PC-9 (cell line): ENCODE measurements around the gene C2orf78. TPM values are rescaled to one million over a fixed set of nuclear protein-coding genes. Genes with fewer than 3 reads are reported as not detected.
"Not testable (repeated sequence)": the region's sequence is repeated elsewhere in the genome, so short reads cannot be mapped to it uniquely, and the experiment has no call there.

Experiments
- BruUV-seq: library from RNA; stranded (reverse); fragments of 400-500 nt; replicated peaks from 2 replicates; lab custom pipeline; 2021; lab: Mats Ljungman, UMichigan
- CTCF ChIA-PET: fragments of 300-600 bp; sonication (Branson Sonifier 250); formaldehyde crosslinking; loops from one replicate; lab custom pipeline; 2022; ENCODE audit warnings: antibody characterized with exemption; lab: Charles Lee
- POLR2A ChIA-PET: fragments of 300-600 bp; sonication (Branson Sonifier 250); formaldehyde crosslinking; loops from one replicate; lab custom pipeline; 2022; ENCODE audit warnings: antibody characterized with exemption; ENCODE audit not compliant: unreplicated experiment; lab: Charles Lee
- DNase-seq, 2 experiments: peaks; one replicate each; pipeline versions ENCODE4 v3.0.0 to v3.0.0-alpha.2; 2015 to 2022; ENCODE audit warnings: mixed read lengths in 1 of 2
- H2AFZ ChIP-seq: fragments of 200-600 bp; sonication (generic); 2 replicates; pipeline ENCODE4 v1.8.1; 2017; ENCODE audit warnings: antibody characterized with exemption
- H3F3A ChIP-seq: fragments of 200-600 bp; sonication (generic); 2 replicates; pipeline ENCODE4 v1.8.1; 2017; ENCODE audit warnings: antibody characterized with exemption, mild to moderate bottlenecking, low read depth; ENCODE audit not compliant: insufficient read depth
- H3K27ac ChIP-seq: fragments of 200-600 bp; sonication (generic); 2 replicates; pipeline ENCODE4 v1.6.1; 2016; ENCODE audit warnings: mixed run types
- H3K27me3 ChIP-seq: fragments of 200-600 bp; sonication (generic); 2 replicates; pipeline ENCODE4 v1.6.1; 2016; ENCODE audit warnings: low read depth, mixed run types; ENCODE audit not compliant: insufficient read depth
- H3K36me3 ChIP-seq: fragments of 200-600 bp; sonication (generic); 2 replicates; pipeline ENCODE4 v1.6.1; 2016; ENCODE audit warnings: low read depth, mixed run types
- H3K4me1 ChIP-seq: fragments of 200-600 bp; sonication (generic); replicated peaks from 2 replicates; pipeline ENCODE4 v1.6.1; 2016; ENCODE audit warnings: mixed run types; ENCODE audit not compliant: insufficient read depth
- H3K4me2 ChIP-seq: fragments of 200-600 bp; sonication (generic); 2 replicates; pipeline ENCODE4 v1.6.1; 2017; ENCODE audit warnings: mixed run types
- H3K4me3 ChIP-seq: fragments of 200-600 bp; sonication (generic); 2 replicates; pipeline ENCODE4 v1.6.1; 2016; ENCODE audit warnings: mixed run types
- H3K79me2 ChIP-seq: fragments of 200-600 bp; sonication (generic); 2 replicates; pipeline ENCODE4 v1.6.1; 2017; ENCODE audit warnings: low read depth, mixed run types
- H3K9me2 ChIP-seq: fragments of 200-600 bp; sonication (generic); 2 replicates; pipeline ENCODE4 v1.8.1; 2017; ENCODE audit warnings: mild to moderate bottlenecking; ENCODE audit not compliant: insufficient read depth
- H3K9me3 ChIP-seq: fragments of 200-600 bp; sonication (generic); 2 replicates; pipeline ENCODE4 v1.8.1; 2016; ENCODE audit warnings: low read depth; ENCODE audit not compliant: insufficient read depth
- H4K20me1 ChIP-seq: fragments of 200-600 bp; sonication (generic); 2 replicates; pipeline ENCODE4 v1.8.1; 2017; ENCODE audit not compliant: insufficient read depth
- EZH2 ChIP-seq: fragments of 200-600 bp; sonication (generic); IDR thresholded peaks from 2 replicates; pipeline ENCODE4 v1.8.0; 2017; ENCODE audit warnings: antibody characterized with exemption, low read depth
- intact Hi-C: fragments of 100-400 bp; cut with micrococcal nuclease; formaldehyde crosslinking; loops from one replicate; pipeline ENCODE4 v1.10.0; 2022; ENCODE audit not compliant: unreplicated experiment
- total RNA-seq: library from RNA; stranded (reverse); gene quantifications from 2 replicates; pipeline ENCODE4 v1.2.3, GENCODE V29; 2021
- TF ChIP-seq, protein P1 (sequence below): fragments of 200-600 bp; sonication (generic); conservative IDR thresholded peaks from 2 replicates; pipeline ENCODE4 v1.6.1; 2017; ENCODE audit warnings: mixed run types, antibody characterized with exemption, mild to moderate bottlenecking, moderate library complexity

Gene C2orf78
- total RNA-seq, 1 experiment from 2014 or later = not detected

DNA sequence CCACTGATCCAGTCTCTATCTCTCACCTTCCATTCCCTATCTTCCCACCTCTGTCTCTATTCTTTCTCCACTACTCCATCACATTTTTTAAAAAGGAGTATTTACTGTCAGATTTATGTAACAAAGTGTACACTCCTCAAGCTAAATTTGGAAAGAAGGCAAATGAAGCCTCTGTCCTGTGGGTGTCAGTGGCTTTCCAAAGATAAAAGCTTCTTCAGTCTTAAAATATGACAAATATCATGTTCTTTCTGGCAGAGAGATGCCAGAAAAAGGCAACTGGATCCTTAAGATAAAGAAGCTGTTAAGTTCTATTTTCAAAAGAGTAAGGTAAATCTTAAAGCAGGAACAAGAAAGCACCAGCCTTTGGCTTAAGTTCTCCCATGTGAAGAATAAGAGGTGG, 11.2 kb upstream of the C2orf78 start:
- no peaks in the 10 kb centered on the region for H3F3A ChIP-seq
- H3K9me2 ChIP-seq = no peaks in the 10 kb centered on the region
- no peaks in the 10 kb centered on the region for H3K4me1 ChIP-seq
- no peak overlapping the region for H3K27ac ChIP-seq
- POLR2A ChIA-PET = interaction anchor here (0.6 kb wide), 1 partner anchor 428 kb away, joined by 17 read pairs; no protein-coding TSS in a partner anchor
- no peak for DNase-seq
- no TSS peak for BruUV-seq
- CTCF ChIA-PET = no interaction called here
- peaks cover 62% of the 10 kb centered on the region for H3K36me3 ChIP-seq
- H3K79me2 ChIP-seq = 0 out of 2 replicates have a peak, but pooled peaks cover 5% of the 10 kb centered on the region
- peaks cover 4% of the 10 kb centered on the region; the same call in 1 of the 2 replicates for H4K20me1 ChIP-seq
- H3K4me2 ChIP-seq = no peak overlapping the region
- intact Hi-C loops = no loop called here
- H3K27me3 ChIP-seq = no peaks in the 10 kb centered on the region
- H3K4me3 ChIP-seq = no peak overlapping the region
- no peaks in the 10 kb centered on the region for H3K9me3 ChIP-seq
- H2AFZ ChIP-seq = no peak overlapping the region
- TF ChIP-seq, protein P1, sequence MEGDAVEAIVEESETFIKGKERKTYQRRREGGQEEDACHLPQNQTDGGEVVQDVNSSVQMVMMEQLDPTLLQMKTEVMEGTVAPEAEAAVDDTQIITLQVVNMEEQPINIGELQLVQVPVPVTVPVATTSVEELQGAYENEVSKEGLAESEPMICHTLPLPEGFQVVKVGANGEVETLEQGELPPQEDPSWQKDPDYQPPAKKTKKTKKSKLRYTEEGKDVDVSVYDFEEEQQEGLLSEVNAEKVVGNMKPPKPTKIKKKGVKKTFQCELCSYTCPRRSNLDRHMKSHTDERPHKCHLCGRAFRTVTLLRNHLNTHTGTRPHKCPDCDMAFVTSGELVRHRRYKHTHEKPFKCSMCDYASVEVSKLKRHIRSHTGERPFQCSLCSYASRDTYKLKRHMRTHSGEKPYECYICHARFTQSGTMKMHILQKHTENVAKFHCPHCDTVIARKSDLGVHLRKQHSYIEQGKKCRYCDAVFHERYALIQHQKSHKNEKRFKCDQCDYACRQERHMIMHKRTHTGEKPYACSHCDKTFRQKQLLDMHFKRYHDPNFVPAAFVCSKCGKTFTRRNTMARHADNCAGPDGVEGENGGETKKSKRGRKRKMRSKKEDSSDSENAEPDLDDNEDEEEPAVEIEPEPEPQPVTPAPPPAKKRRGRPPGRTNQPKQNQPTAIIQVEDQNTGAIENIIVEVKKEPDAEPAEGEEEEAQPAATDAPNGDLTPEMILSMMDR = no peak
- no peak for TF ChIP-seq EZH2

DNA sequence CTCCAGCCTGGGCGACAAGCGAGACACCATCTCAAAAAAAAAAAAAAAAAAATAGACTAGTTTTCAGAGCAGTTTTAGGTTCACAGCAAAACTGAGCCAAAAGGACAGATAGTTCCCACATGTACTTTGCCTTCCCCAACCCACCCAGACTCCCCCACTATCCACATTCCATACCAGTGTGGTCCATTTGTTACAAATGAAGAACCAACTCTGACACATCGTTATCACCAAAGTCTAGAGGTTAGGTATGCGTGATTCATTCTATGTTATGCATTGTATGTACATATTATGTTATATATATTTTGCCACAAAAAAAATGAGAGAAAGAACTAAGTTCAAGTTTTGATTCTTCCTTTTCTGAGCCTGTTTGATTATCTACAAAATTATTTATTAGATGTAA, 7.6 kb upstream of the C2orf78 start:
- CTCF ChIA-PET = interaction anchor here (0.6 kb wide), 1 partner anchor 36 kb away, joined by 22 read pairs; no protein-coding TSS in a partner anchor
- H3K27ac ChIP-seq = no peak overlapping the region
- peaks cover 4% of the 10 kb centered on the region; the same call in 1 of the 2 replicates for H4K20me1 ChIP-seq
- no peak for TF ChIP-seq EZH2
- TF ChIP-seq, protein P1 = no peak
- H3K27me3 ChIP-seq = no peaks in the 10 kb centered on the region
- no peak overlapping the region for H3K4me3 ChIP-seq
- peaks cover 24% of the 10 kb centered on the region for H3K79me2 ChIP-seq
- H3K9me2 ChIP-seq = no peaks in the 10 kb centered on the region
- peaks cover 12% of the 10 kb centered on the region for H3K4me1 ChIP-seq
- intact Hi-C loops = no loop called here
- DNase-seq = no peak
- H2AFZ ChIP-seq = no peak overlapping the region
- no peak overlapping the region for H3K4me2 ChIP-seq
- no peaks in the 10 kb centered on the region for H3K9me3 ChIP-seq
- H3F3A ChIP-seq = no peaks in the 10 kb centered on the region
- POLR2A ChIA-PET = no interaction called here
- H3K36me3 ChIP-seq = peaks cover 39% of the 10 kb centered on the region
- BruUV-seq = no TSS peak

- intact Hi-C loops = no loop called here
These were observed 7.0 kb upstream of the C2orf78 start for GRCh38 chr2:73776869-73777519.

GRCh38 chr2:73778867-73779466, 5.0 kb upstream of the C2orf78 start:
- CTCF ChIA-PET, H4K20me1 ChIP-seq, H3K9me3 ChIP-seq, intact Hi-C loops, BruUV-seq, H3K27me3 ChIP-seq, H3F3A ChIP-seq, H3K27ac ChIP-seq, H3K9me2 ChIP-seq, DNase-seq: not testable (repeated sequence)
- H3K4me3 ChIP-seq = peak overlapping the region; percentile 70
- H3K4me1 ChIP-seq = peaks cover 22% of the 10 kb centered on the region
- POLR2A ChIA-PET = interaction anchor here (0.7 kb wide), 1 partner anchor 847 kb away, joined by 4 read pairs; no protein-coding TSS in a partner anchor
- peak overlapping the region; percentile 89 for H3K4me2 ChIP-seq
- peak overlapping the region; percentile 100 for H2AFZ ChIP-seq
- H3K79me2 ChIP-seq = peaks cover 24% of the 10 kb centered on the region
- peaks cover 23% of the 10 kb centered on the region for H3K36me3 ChIP-seq

More at GRCh38 chr2:73776869-73777519, 7.0 kb upstream of the C2orf78 start:
- DNase-seq = peak in 1 of 2 experiments; percentile 27
- Histone ChIP-seq H3K4me2 (no peak overlapping the region), H2AFZ (no peak overlapping the region), H3K9me2 (no peaks in the 10 kb centered on the region), H3K4me1 (peaks cover 12% of the 10 kb centered on the region), H3K27ac (no peak overlapping the region), H3K79me2 (peaks cover 24% of the 10 kb centered on the region), H3K27me3 (no peaks in the 10 kb centered on the region), H3F3A (no peaks in the 10 kb centered on the region), H4K20me1 (peaks cover 4% of the 10 kb centered on the region; the same call in 1 of the 2 replicates), H3K4me3 (no peak overlapping the region), H3K36me3 (peaks cover 39% of the 10 kb centered on the region), H3K9me3 (no peaks in the 10 kb centered on the region)
- TF ChIP-seq, protein P1 = no peak
- no peak for TF ChIP-seq EZH2
- BruUV-seq = no TSS peak
- ChIA-PET CTCF (no interaction called here), POLR2A (no interaction called here)
